ENCODE measurements around the gene HIGD1A.

The HIGD1A gene

GRCh38 chr3:42771271-42771670 lies 33.0 kb downstream of the HIGD1A start:
- no peak for DNase-seq (ENCODE audit: low spot score)
- no peaks in the 10 kb centered on the region for H3K9me3 Mint-ChIP-seq
- peaks cover 9% of the 10 kb centered on the region for H3K4me1 Mint-ChIP-seq (ENCODE audit: low read depth)
- no peak overlapping the region for H3K27ac Mint-ChIP-seq
- H3K27me3 Mint-ChIP-seq (ENCODE audit: low read depth), result peaks cover 20% of the 10 kb centered on the region
- H3K4me3 Mint-ChIP-seq, result no peak overlapping the region
- H3K36me3 Mint-ChIP-seq (ENCODE audit: low read depth), result peaks cover 4% of the 10 kb centered on the region

- no peak overlapping the region for H3K27ac Mint-ChIP-seq
- peaks cover 4% of the 10 kb centered on the region for H3K36me3 Mint-ChIP-seq (ENCODE audit: low read depth)
- no peak overlapping the region for H3K4me3 Mint-ChIP-seq
- no peaks in the 10 kb centered on the region for H3K9me3 Mint-ChIP-seq
- DNase-seq (ENCODE audit: low spot score), result no peak
- H3K4me1 Mint-ChIP-seq (ENCODE audit: low read depth), result peaks cover 9% of the 10 kb centered on the region
- H3K27me3 Mint-ChIP-seq (ENCODE audit: low read depth), result peaks cover 27% of the 10 kb centered on the region
These were observed 34.7 kb downstream of the HIGD1A start for GRCh38 chr3:42769477-42770131.

DNA sequence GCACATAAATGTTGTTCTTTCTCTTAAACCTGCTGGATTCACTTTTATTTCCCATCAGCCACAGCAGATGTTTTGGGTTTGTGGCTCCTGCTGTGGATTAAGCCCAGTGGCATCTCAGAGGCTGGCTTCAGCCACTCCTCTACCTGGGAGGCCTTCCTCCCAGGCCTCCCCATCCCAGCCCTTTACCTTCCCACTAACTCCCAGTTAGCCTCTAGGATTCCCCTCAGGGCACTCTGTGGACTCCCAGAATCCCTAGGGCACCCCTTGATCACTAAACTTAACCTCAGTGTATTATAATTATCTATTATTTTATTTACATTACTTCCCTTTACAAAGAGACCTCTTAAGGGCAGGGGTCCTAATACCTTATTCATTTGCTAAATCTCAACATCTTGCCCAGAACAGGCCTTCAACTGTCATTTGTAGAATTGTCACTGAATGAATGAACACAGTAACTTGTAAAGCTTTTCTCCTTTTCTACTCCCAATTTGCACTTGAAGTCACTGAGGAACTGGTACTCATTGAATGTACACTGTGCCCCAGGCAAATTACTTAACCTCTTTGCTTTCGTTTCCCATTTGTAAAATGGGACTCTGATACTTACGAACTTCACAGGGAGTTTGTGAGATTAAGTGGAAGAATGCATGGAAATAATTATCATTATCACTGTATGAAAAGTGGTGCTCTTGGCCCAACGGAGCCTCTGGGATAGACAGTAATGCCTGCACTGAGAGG lies 39.6 kb downstream of the HIGD1A start:
- Mint-ChIP-seq H3K4me3 (no peak overlapping the region), H3K4me1 (ENCODE audit: low read depth) (no peaks in the 10 kb centered on the region), H3K36me3 (ENCODE audit: low read depth) (no peaks in the 10 kb centered on the region), H3K9me3 (no peaks in the 10 kb centered on the region), H3K27me3 (ENCODE audit: low read depth) (peaks cover 15% of the 10 kb centered on the region), H3K27ac (no peak overlapping the region)
- DNase-seq (ENCODE audit: low spot score), result no peak

GRCh38 chr3:42764115-42764514 lies 40.2 kb downstream of the HIGD1A start:
- peaks cover 17% of the 10 kb centered on the region for H3K27me3 Mint-ChIP-seq (ENCODE audit: low read depth)
- H3K9me3 Mint-ChIP-seq, result no peaks in the 10 kb centered on the region
- H3K36me3 Mint-ChIP-seq (ENCODE audit: low read depth), result no peaks in the 10 kb centered on the region
- no peak overlapping the region for H3K27ac Mint-ChIP-seq
- DNase-seq (ENCODE audit: low spot score), result no peak
- no peaks in the 10 kb centered on the region for H3K4me1 Mint-ChIP-seq (ENCODE audit: low read depth)
- no peak overlapping the region for H3K4me3 Mint-ChIP-seq

DNA sequence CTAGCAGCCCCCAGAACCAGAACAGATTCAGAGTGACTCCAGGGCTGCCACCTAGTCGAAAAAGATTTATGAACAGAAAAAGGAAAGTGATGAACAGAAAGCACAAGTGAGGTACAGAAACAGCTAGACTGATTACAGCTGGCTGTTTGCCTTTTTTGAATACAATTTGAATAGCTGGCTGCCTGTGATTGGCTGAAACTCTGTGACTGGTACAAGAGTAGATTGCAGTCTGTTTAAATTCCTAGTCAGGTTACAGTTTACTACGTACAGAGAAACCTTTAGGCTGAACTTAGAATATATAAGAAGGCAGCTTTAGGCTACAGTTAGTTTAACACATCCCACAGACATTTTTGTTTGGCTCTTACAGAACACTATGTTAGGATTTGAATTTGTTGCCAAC lies 41.3 kb downstream of the HIGD1A start:
- H3K36me3 Mint-ChIP-seq (ENCODE audit: low read depth), result no peaks in the 10 kb centered on the region
- H3K4me1 Mint-ChIP-seq (ENCODE audit: low read depth), result no peaks in the 10 kb centered on the region
- DNase-seq (ENCODE audit: low spot score), result no peak
- no peak overlapping the region for H3K27ac Mint-ChIP-seq
- no peak overlapping the region for H3K4me3 Mint-ChIP-seq
- H3K9me3 Mint-ChIP-seq, result no peaks in the 10 kb centered on the region
- H3K27me3 Mint-ChIP-seq (ENCODE audit: low read depth), result peaks cover 22% of the 10 kb centered on the region

- DNase-seq (ENCODE audit: low spot score), result no peak
- Mint-ChIP-seq H3K27ac (no peak overlapping the region), H3K4me3 (no peak overlapping the region), H3K27me3 (ENCODE audit: low read depth) (peaks cover 23% of the 10 kb centered on the region), H3K9me3 (no peaks in the 10 kb centered on the region), H3K36me3 (ENCODE audit: low read depth) (no peaks in the 10 kb centered on the region), H3K4me1 (ENCODE audit: low read depth) (no peaks in the 10 kb centered on the region)
These were observed 42.1 kb downstream of the HIGD1A start for GRCh38 chr3:42762046-42762724.

- Mint-ChIP-seq H3K27ac (no peak overlapping the region), H3K27me3 (ENCODE audit: low read depth) (peaks cover 20% of the 10 kb centered on the region), H3K4me1 (ENCODE audit: low read depth) (no peaks in the 10 kb centered on the region), H3K4me3 (no peak overlapping the region), H3K9me3 (no peaks in the 10 kb centered on the region), H3K36me3 (ENCODE audit: low read depth) (no peaks in the 10 kb centered on the region)
- DNase-seq (ENCODE audit: low spot score), result no peak
These were observed 46.2 kb downstream of the HIGD1A start for GRCh38 chr3:42758126-42758525.

GRCh38 chr3:42756681-42757213 lies 47.5 kb downstream of the HIGD1A start:
- Mint-ChIP-seq H3K36me3 (ENCODE audit: low read depth) (no peaks in the 10 kb centered on the region), H3K4me3 (no peak overlapping the region), H3K27me3 (ENCODE audit: low read depth) (peaks cover 20% of the 10 kb centered on the region), H3K27ac (no peak overlapping the region), H3K4me1 (ENCODE audit: low read depth) (no peaks in the 10 kb centered on the region), H3K9me3 (no peaks in the 10 kb centered on the region)
- DNase-seq (ENCODE audit: low spot score), result no peak

- H3K9me3 Mint-ChIP-seq, result no peaks in the 10 kb centered on the region
- H3K36me3 Mint-ChIP-seq (ENCODE audit: low read depth), result no peaks in the 10 kb centered on the region
- H3K4me3 Mint-ChIP-seq, result no peak overlapping the region
- no peaks in the 10 kb centered on the region for H3K4me1 Mint-ChIP-seq (ENCODE audit: low read depth)
- H3K27ac Mint-ChIP-seq, result no peak overlapping the region
- DNase-seq (ENCODE audit: low spot score), result no peak
- H3K27me3 Mint-ChIP-seq (ENCODE audit: low read depth), result peaks cover 20% of the 10 kb centered on the region
These were observed 48.4 kb downstream of the HIGD1A start for GRCh38 chr3:42755681-42756578.

DNA sequence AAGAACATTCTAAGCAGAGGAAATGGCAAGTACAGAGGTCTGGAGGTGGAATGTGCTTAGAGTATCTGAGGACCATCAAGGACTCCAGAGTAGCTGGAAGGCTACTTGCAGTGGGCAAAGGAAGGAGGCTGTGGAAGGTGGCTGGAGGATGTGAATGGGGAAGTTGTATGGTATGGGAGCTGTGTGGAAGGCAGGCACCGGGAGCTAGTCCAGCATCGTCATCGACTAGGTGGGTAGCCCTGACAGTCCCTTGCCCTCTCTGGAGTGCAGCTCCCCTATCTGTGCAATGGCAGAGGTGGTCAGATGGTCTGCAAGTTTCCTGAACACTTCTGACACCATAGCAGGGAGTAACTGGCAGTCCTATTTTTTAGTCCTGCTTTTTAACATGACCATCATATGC lies 50.5 kb downstream of the HIGD1A start:
- H3K4me1 Mint-ChIP-seq (ENCODE audit: low read depth), result peaks cover 3% of the 10 kb centered on the region
- no peak overlapping the region for H3K27ac Mint-ChIP-seq
- H3K4me3 Mint-ChIP-seq, result no peak overlapping the region
- H3K27me3 Mint-ChIP-seq (ENCODE audit: low read depth), result peaks cover 17% of the 10 kb centered on the region
- DNase-seq (ENCODE audit: low spot score), result no peak
- H3K36me3 Mint-ChIP-seq (ENCODE audit: low read depth), result no peaks in the 10 kb centered on the region
- no peaks in the 10 kb centered on the region for H3K9me3 Mint-ChIP-seq

DNA sequence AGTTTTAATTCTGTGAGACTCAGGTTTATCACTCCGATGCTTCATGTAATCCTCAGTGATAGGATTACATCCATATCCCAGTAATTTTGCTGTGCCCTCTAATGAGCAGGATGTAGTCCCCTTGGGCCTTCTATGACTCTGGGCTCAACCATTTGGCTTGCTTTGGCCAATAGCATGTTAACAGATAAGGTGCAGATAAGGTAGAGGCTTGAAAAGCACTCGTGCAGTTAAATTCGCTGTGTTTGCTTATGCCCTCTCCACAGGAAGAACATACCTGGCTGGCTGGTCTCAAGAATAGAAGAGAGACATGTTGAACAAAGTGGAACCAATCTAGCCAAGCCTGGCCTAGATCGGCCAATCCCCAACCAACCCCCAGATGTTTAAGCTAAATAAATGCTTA lies 51.3 kb downstream of the HIGD1A start:
- Mint-ChIP-seq H3K27me3 (ENCODE audit: low read depth) (peaks cover 11% of the 10 kb centered on the region), H3K4me3 (no peak overlapping the region), H3K9me3 (no peaks in the 10 kb centered on the region), H3K4me1 (ENCODE audit: low read depth) (peaks cover 10% of the 10 kb centered on the region), H3K36me3 (ENCODE audit: low read depth) (no peaks in the 10 kb centered on the region), H3K27ac (no peak overlapping the region)
- DNase-seq (ENCODE audit: low spot score), result no peak

DNA sequence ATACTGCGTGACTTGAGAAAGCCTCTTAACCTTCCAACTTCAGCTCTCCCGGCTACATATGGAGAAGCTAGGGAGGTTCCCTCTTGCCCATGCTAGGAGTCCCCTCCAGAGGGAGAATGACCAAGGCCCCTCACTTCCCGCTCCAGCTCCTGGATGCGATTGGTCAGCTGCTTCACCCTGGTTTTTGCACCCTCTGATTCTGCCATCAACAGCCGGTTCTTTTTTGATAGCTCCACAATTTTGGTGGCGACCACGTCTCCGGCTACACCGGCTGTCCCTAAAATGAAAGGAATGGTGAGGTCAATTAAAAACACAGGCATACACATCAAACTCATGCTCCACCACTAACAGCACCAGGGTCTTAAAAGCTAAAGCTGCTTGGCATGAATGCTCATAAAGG lies 51.8 kb downstream of the HIGD1A start:
- peaks cover 15% of the 10 kb centered on the region for H3K4me1 Mint-ChIP-seq (ENCODE audit: low read depth)
- H3K36me3 Mint-ChIP-seq (ENCODE audit: low read depth), result no peaks in the 10 kb centered on the region
- H3K9me3 Mint-ChIP-seq, result no peaks in the 10 kb centered on the region
- H3K4me3 Mint-ChIP-seq, result no peak overlapping the region
- H3K27ac Mint-ChIP-seq, result no peak overlapping the region
- peaks cover 9% of the 10 kb centered on the region for H3K27me3 Mint-ChIP-seq (ENCODE audit: low read depth)
- DNase-seq (ENCODE audit: low spot score), result no peak

DNA sequence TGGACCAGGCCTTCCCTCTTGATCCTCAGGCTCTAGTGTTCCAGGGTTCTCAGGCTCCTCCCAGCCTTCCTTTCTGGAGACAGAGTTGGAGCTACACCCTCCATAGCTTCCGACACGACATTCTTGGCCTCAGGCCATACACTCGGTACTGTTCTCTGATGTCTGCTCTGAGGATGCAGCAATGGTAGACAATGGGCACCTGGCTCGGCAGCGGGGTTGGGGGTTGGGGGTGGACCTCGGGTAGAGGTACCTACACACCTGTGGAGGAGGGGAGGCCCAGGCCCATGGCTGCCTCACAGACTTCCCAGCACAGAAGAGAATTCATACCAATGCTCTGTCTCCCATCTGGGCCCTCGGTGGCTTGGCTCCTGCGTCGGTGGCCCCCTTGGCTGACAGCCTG lies 52.7 kb downstream of the HIGD1A start:
- Mint-ChIP-seq H3K27ac (no peak overlapping the region), H3K4me3 (no peak overlapping the region), H3K9me3 (no peaks in the 10 kb centered on the region), H3K4me1 (ENCODE audit: low read depth) (peaks cover 20% of the 10 kb centered on the region), H3K36me3 (ENCODE audit: low read depth) (no peaks in the 10 kb centered on the region), H3K27me3 (ENCODE audit: low read depth) (peaks cover 8% of the 10 kb centered on the region)
- DNase-seq (ENCODE audit: low spot score), result no peak
